ENCODE results near the gene GDI1.

The GDI1 gene

GRCh38 chrX:154437971-154438893 lies 1.3 kb downstream of the GDI1 start:
- no peak for DNase-seq (ENCODE audit: low read depth)

- no peak for DNase-seq (ENCODE audit: low read depth)
Measured at GRCh38 chrX:154439841-154440240, 2.9 kb downstream of the GDI1 start.

- no peak for DNase-seq (ENCODE audit: low read depth)
Measured at GRCh38 chrX:154440623-154441357, 3.8 kb downstream of the GDI1 start.

- no peak for DNase-seq (ENCODE audit: low read depth)
Measured at GRCh38 chrX:154441564-154441963, 4.6 kb downstream of the GDI1 start.

- DNase-seq (ENCODE audit: low read depth): no peak
Measured at GRCh38 chrX:154441984-154442707, 5.2 kb downstream of the GDI1 start.

- no peak for DNase-seq (ENCODE audit: low read depth)
Measured at GRCh38 chrX:154443479-154443910, 6.5 kb downstream of the GDI1 start.

- peak; percentile 56 for DNase-seq (ENCODE audit: low read depth)
Measured at GRCh38 chrX:154443992-154444754, 7.2 kb downstream of the GDI1 start, which contains the start of gene FAM50A. TSS of gene FAM50A (plus strand) at chrX:154444141. CDS start at chrX:154444236, 95 bp downstream.

- DNase-seq (ENCODE audit: low read depth): no peak
Measured at GRCh38 chrX:154444755-154445246, 7.8 kb downstream of the GDI1 start.

GRCh38 chrX:154445776-154446175 lies 8.8 kb downstream of the GDI1 start:
- no peak for DNase-seq (ENCODE audit: low read depth)

GRCh38 chrX:154446430-154446829 lies 9.5 kb downstream of the GDI1 start:
- DNase-seq (ENCODE audit: low read depth): no peak

- no peak for DNase-seq (ENCODE audit: low read depth)
Measured at GRCh38 chrX:154448484-154448883, 11.5 kb downstream of the GDI1 start.

GRCh38 chrX:154449618-154450017 lies 12.7 kb downstream of the GDI1 start:
- DNase-seq (ENCODE audit: low read depth): no peak

- DNase-seq (ENCODE audit: low read depth): no peak
Measured at GRCh38 chrX:154450312-154450711, 13.4 kb downstream of the GDI1 start.

GRCh38 chrX:154452823-154453222 lies 15.9 kb downstream of the GDI1 start:
- no peak for DNase-seq (ENCODE audit: low read depth)

- peak; percentile 10 for DNase-seq (ENCODE audit: low read depth)
Measured at GRCh38 chrX:154457491-154458115, 20.6 kb downstream of the GDI1 start.

GRCh38 chrX:154458116-154458953 lies 21.4 kb downstream of the GDI1 start, which contains the start of gene PLXNA3:
TSS of gene PLXNA3 (plus strand) at chrX:154458281. CDS start at chrX:154460184, 1,903 bp downstream.
- peak; percentile 31 for DNase-seq (ENCODE audit: low read depth)

GRCh38 chrX:154458954-154459778 lies 22.2 kb downstream of the GDI1 start:
- DNase-seq (ENCODE audit: low read depth): peak; percentile 47

- no peak for DNase-seq (ENCODE audit: low read depth)
Measured at GRCh38 chrX:154459832-154460231, 22.9 kb downstream of the GDI1 start.

GRCh38 chrX:154460326-154460725 lies 23.4 kb downstream of the GDI1 start:
- DNase-seq (ENCODE audit: low read depth): no peak
